GM06990 (cell line): Measurements from ENCODE around the gene DIP2A.
"Not testable (repeated sequence)": the region's sequence is repeated elsewhere in the genome, so short reads cannot be mapped to it uniquely, and the experiment has no call there.

Source experiments
- DNase-seq: peaks from one replicate; pipeline ENCODE4 v3.0.0-alpha.2; 2011; ENCODE audit not compliant: insufficient read length; ENCODE audit errors: extremely low read depth
- H3K27me3 ChIP-seq: replicated peaks from 2 replicates; pipeline ENCODE4 v1.6.0; 2011; ENCODE audit warnings: low read length; ENCODE audit not compliant: control insufficient read depth, insufficient read depth
- H3K36me3 ChIP-seq: 2 replicates; pipeline ENCODE4 v1.5.1; 2011; ENCODE audit warnings: low read length; ENCODE audit not compliant: control insufficient read depth, insufficient read depth
- H3K4me3 ChIP-seq: replicated peaks from 2 replicates; pipeline ENCODE4 v1.5.1; 2011; ENCODE audit warnings: low read depth, mild to moderate bottlenecking, control low read depth, low read length
- CTCF ChIP-seq: IDR thresholded peaks from 2 replicates; pipeline ENCODE4 v1.5.1; 2011; ENCODE audit warnings: low read length, control low read depth, mild to moderate bottlenecking, inconsistent platforms; ENCODE audit not compliant: insufficient read depth, poor library complexity, severe bottlenecking

DIP2A gene

GRCh38 chr21:46457801-46458314 is 833 bp upstream of the DIP2A start:
- Histone ChIP-seq H3K27me3 (no peaks in the 10 kb centered on the region), H3K36me3 (peaks cover 4% of the 10 kb centered on the region), H3K4me3 (peak overlapping the region; percentile 92)
- TF ChIP-seq CTCF: no peak
- DNase-seq: no peak

- H3K36me3 ChIP-seq: peaks cover 4% of the 10 kb centered on the region
Observed at GRCh38 chr21:46459024-46459355, 299 bp downstream of the DIP2A start.

GRCh38 chr21:46459356-46460112 is 843 bp downstream of the DIP2A start:
- Histone ChIP-seq H3K36me3 (peaks cover 4% of the 10 kb centered on the region), H3K27me3 (no peaks in the 10 kb centered on the region), H3K4me3 (peak overlapping the region; percentile 83)
- TF ChIP-seq CTCF: no peak
- no peak for DNase-seq

More at GRCh38 chr21:46459024-46459355, 299 bp downstream of the DIP2A start:
- H3K4me3 ChIP-seq: peak overlapping the region; percentile 83
- TF ChIP-seq CTCF: no peak
- DNase-seq: no peak
- H3K27me3 ChIP-seq: no peaks in the 10 kb centered on the region

GRCh38 chr21:46461909-46462308 is 3.2 kb downstream of the DIP2A start:
- Histone ChIP-seq H3K36me3 (no peaks in the 10 kb centered on the region), H3K27me3 (no peaks in the 10 kb centered on the region), H3K4me3 (no peak overlapping the region)
- no peak for DNase-seq
- TF ChIP-seq CTCF: no peak

- H3K4me3 ChIP-seq, DNase-seq, H3K27me3 ChIP-seq, H3K36me3 ChIP-seq: not testable (repeated sequence)
Observed at GRCh38 chr21:46465153-46465552, 6.5 kb downstream of the DIP2A start.

GRCh38 chr21:46465651-46466050 is 7.0 kb downstream of the DIP2A start:
- no peak for DNase-seq
- TF ChIP-seq CTCF: no peak

More at GRCh38 chr21:46465651-46466050, 7.0 kb downstream of the DIP2A start:
- Histone ChIP-seq H3K4me3 (no peak overlapping the region), H3K27me3 (no peaks in the 10 kb centered on the region), H3K36me3 (0 out of 2 replicates have a peak, but pooled peaks cover 2% of the 10 kb centered on the region)
